Heart left ventricle (tissue), 13 donors: ENCODE data around the gene GADD45A.

Experiments used
- CTCF ChIP-seq, 12 donors: fragments of 200-600 bp; sonication (generic) in 4 of 12; IDR thresholded peaks; one replicate each; pipeline versions ENCODE4 v1.5.0 to v1.8.0; 2018 to 2022; ENCODE audit warnings: antibody characterized with exemption in 12 of 12, mild to moderate bottlenecking in 5 of 12
- POLR2A ChIP-seq, 2 donors: fragments of 450-650 bp; IDR thresholded peaks; one replicate each; pipeline ENCODE4 v1.6.1; 2017; ENCODE audit warnings: antibody characterized with exemption in 2 of 2, mild to moderate bottlenecking in 2 of 2, moderate library complexity in 2 of 2
- donor health status: ischemic (EF 13 %, LVEDD 7.1; RV severe dilation, severe dysfunction).
- donor health status: DM: no; HTN: yes; CAD: no.
- donor health status: DM: no; HTN: no; CAD: no.
- donor health status: ischemic (EF 25% LVEDD 6.9; RV normal size, moderate dysfunction).
- donor health status: ischemic (EF 25% LVEDD 5.7; RV mildly dilated, moderate dysfunction).
- donor health status: ischemic (EF 35%, LVEDD 5.7; RV mildly dilated, moderate dysfunction).
- donor health status: nonischemic (EF 11% LVEDD 7.7; RV severe dilation, severe dysfunction).
- donor health status: DM: yes; HTN: yes; CAD: no.
- donor health status: PGD.
- donor health status: ischemic (EF 29% LVEDD 5.4; RV normal size, mild dysfunction).
- donor health status: nonischemic (EF 23%, LVEDD 6.1; RV moderate dilation, normal function).

- no peak for TF ChIP-seq POLR2A (IDR thresholded peaks at IDR 0.05)
- no peak for TF ChIP-seq CTCF (IDR thresholded peaks at IDR 0.05)
These were observed 4.5 kb upstream of the GADD45A start for GRCh38 chr1:67680486-67680885.
